Thymus (tissue), 11 donors: Measurements from ENCODE around the gene PROB1. TPM values are rescaled to one million over a fixed set of nuclear protein-coding genes. Genes with fewer than 3 reads are reported as not detected.

Source experiments
- DNase-seq, 9 donors: peaks; one replicate each; pipeline ENCODE4 v3.0.0-alpha.2; 2013; ENCODE audit warnings: low spot score in 9 of 9, low read depth in 6 of 9, missing footprints in 1 of 9
- H3K27ac ChIP-seq, 2 donors: one replicate each; pipeline ENCODE4 v1.5.1; 2013; ENCODE audit warnings: control low read depth in 1 of 2, low read depth in 1 of 2, low read length in 1 of 2, mild to moderate bottlenecking in 1 of 2, moderate library complexity in 1 of 2
- H3K27me3 ChIP-seq, 2 donors: one replicate each; pipeline ENCODE4 v1.5.1; 2013; ENCODE audit warnings: low read length in 1 of 2; ENCODE audit not compliant: control insufficient read depth in 2 of 2, insufficient read depth in 1 of 2
- H3K36me3 ChIP-seq, 2 donors: one replicate each; pipeline ENCODE4 v1.5.1; 2013; ENCODE audit warnings: low read length in 1 of 2, mild to moderate bottlenecking in 1 of 2, moderate library complexity in 1 of 2; ENCODE audit not compliant: control insufficient read depth in 2 of 2, insufficient read depth in 2 of 2
- H3K4me1 ChIP-seq, 2 donors: one replicate each; pipeline ENCODE4 v1.5.1; 2013; ENCODE audit warnings: low read length in 2 of 2; ENCODE audit not compliant: control insufficient read depth in 2 of 2, insufficient read depth in 2 of 2
- H3K4me3 ChIP-seq, 2 donors: one replicate each; pipeline ENCODE4 v1.5.1; 2013; ENCODE audit warnings: low read length in 2 of 2, control low read depth in 1 of 2, mild to moderate bottlenecking in 1 of 2
- H3K9me3 ChIP-seq, 2 donors: one replicate each; pipeline ENCODE4 v1.5.1; 2013; ENCODE audit warnings: low read length in 1 of 2, mild to moderate bottlenecking in 1 of 2; ENCODE audit not compliant: control insufficient read depth in 2 of 2, insufficient read depth in 1 of 2
- WGBS: extraction: QIAGEN DNeasy Blood & Tissue Kit; methylation state at CpG from one replicate; pipeline ENCODE4 v1.1.7; 2013; 5-methylcytosine and 5-hydroxymethylcytosine counted together
- polyA plus RNA-seq: library from polyadenylated mRNA; stranded (reverse); fragments of 200-250 nt; gene quantifications from one replicate; pipeline ENCODE4 v1.2.3, GENCODE V29; 2013
- total RNA-seq: library from RNA; stranded (reverse); fragments of 120-200 nt; gene quantifications from one replicate; pipeline ENCODE4 v1.2.4, GENCODE V29; 2013
- donor health status: healthy.

The PROB1 gene
- total and polyA plus RNA-seq, 2 donors = 0.76 to 1.0 TPM

GRCh38 chr5:139384591-139385051 lies 10.3 kb downstream of the PROB1 start:
- Histone ChIP-seq H3K4me1 (peaks cover 24 to 73% of the 10 kb centered on the region in 2 donors), H3K27ac (peak overlapping the region; percentile 78 to 86)
- 69% methylated on average over 9 of the region's 9 CpGs for WGBS

GRCh38 chr5:139383993-139384590 lies 10.8 kb downstream of the PROB1 start:
- WGBS = 90% methylated on average over 7 of the region's 7 CpGs
- DNase-seq = no peak
- H3K27me3 ChIP-seq = no peaks in the 10 kb centered on the region
- H3K9me3 ChIP-seq = no peaks in the 10 kb centered on the region
- peaks cover 5 to 21% of the 10 kb centered on the region in 2 donors for H3K36me3 ChIP-seq
- peaks cover 24 to 68% of the 10 kb centered on the region in 2 donors for H3K4me1 ChIP-seq
- H3K27ac ChIP-seq = peak overlapping the region; percentile 78 to 86
- peak overlapping the region; percentile 57 to 100 for H3K4me3 ChIP-seq

More at GRCh38 chr5:139384591-139385051, 10.3 kb downstream of the PROB1 start:
- H3K27me3 ChIP-seq = no peaks in the 10 kb centered on the region
- H3K4me3 ChIP-seq = peak overlapping the region; percentile 57 to 100
- peaks cover 4 to 23% of the 10 kb centered on the region in 2 donors for H3K36me3 ChIP-seq
- DNase-seq = peak in 1 of 9 donors; percentile 20
- no peaks in the 10 kb centered on the region for H3K9me3 ChIP-seq

- peaks cover 12 to 19% of the 10 kb centered on the region in 2 donors for H3K36me3 ChIP-seq
- peaks cover 24 to 61% of the 10 kb centered on the region in 2 donors for H3K4me1 ChIP-seq
- no peaks in the 10 kb centered on the region for H3K27me3 ChIP-seq
- 82% methylated on average over 10 of the region's 10 CpGs for WGBS
- H3K27ac ChIP-seq = peak within 1 kb of the TSS in 1 of 2 donors; percentile 86
- no peak for DNase-seq
- H3K4me3 ChIP-seq = peak within 1 kb of the TSS in 1 of 2 donors; percentile 100
- no peaks in the 10 kb centered on the region for H3K9me3 ChIP-seq
Measured at GRCh38 chr5:139383275-139383992, 11.5 kb downstream of the PROB1 start, which contains the start of gene SLC23A1. TSS of gene SLC23A1 (minus strand) at chr5:139383297. CDS start at chr5:139383253, 44 bp downstream.

GRCh38 chr5:139382807-139383206 lies 12.1 kb downstream of the PROB1 start:
- Histone ChIP-seq H3K36me3 (peaks cover 15 to 18% of the 10 kb centered on the region in 2 donors), H3K27me3 (no peaks in the 10 kb centered on the region), H3K4me3 (no peak overlapping the region), H3K9me3 (no peaks in the 10 kb centered on the region), H3K4me1 (peaks cover 24 to 55% of the 10 kb centered on the region in 2 donors), H3K27ac (no peak overlapping the region)
- WGBS = 58% methylated on average over 3 of the region's 3 CpGs
- DNase-seq = no peak

- Histone ChIP-seq H3K4me1 (peaks cover 24 to 48% of the 10 kb centered on the region in 2 donors), H3K27ac (no peak overlapping the region), H3K4me3 (no peak overlapping the region), H3K9me3 (no peaks in the 10 kb centered on the region), H3K36me3 (peaks cover 12 to 19% of the 10 kb centered on the region in 2 donors), H3K27me3 (no peaks in the 10 kb centered on the region)
- no peak for DNase-seq
- 95% methylated on average over 28 of the region's 28 CpGs for WGBS
Measured at GRCh38 chr5:139381837-139382761, 12.8 kb downstream of the PROB1 start.

- WGBS = 98% methylated on average over 15 of the region's 15 CpGs
- no peaks in the 10 kb centered on the region for H3K27me3 ChIP-seq
- no peak overlapping the region for H3K4me3 ChIP-seq
- no peak for DNase-seq
- H3K9me3 ChIP-seq = no peaks in the 10 kb centered on the region
- H3K27ac ChIP-seq = no peak overlapping the region
- peaks cover 11 to 25% of the 10 kb centered on the region in 2 donors for H3K4me1 ChIP-seq
- peaks cover 4 to 20% of the 10 kb centered on the region in 2 donors for H3K36me3 ChIP-seq
Measured at GRCh38 chr5:139379626-139380449, 15.1 kb downstream of the PROB1 start.

- peaks cover 2 to 16% of the 10 kb centered on the region in 2 donors for H3K4me1 ChIP-seq
- H3K9me3 ChIP-seq = no peaks in the 10 kb centered on the region
- H3K36me3 ChIP-seq = peaks cover 10 to 26% of the 10 kb centered on the region in 2 donors
- no peaks in the 10 kb centered on the region for H3K27me3 ChIP-seq
- H3K27ac ChIP-seq = no peak overlapping the region
- 96% methylated on average over 13 of the region's 13 CpGs for WGBS
- H3K4me3 ChIP-seq = no peak overlapping the region
- no peak for DNase-seq
Measured at GRCh38 chr5:139378941-139379361, 16.0 kb downstream of the PROB1 start.
